ENCODE data around the gene KCNK18. TPM values are rescaled to one million over a fixed set of nuclear protein-coding genes. Genes with fewer than 3 reads are reported as not detected.

The KCNK18 gene
- total and polyA plus RNA-seq, 2 of the 8 experiments (the other 6 are each of a cell fraction or from before 2014, with no cell fraction given) = not detected

- TF ChIP-seq CHD7 (IDR thresholded peaks at IDR 0.05; ENCODE audit: insufficient replicate concordance, low read length) (no peak), RNF2 (IDR thresholded peaks at IDR 0.05; ENCODE audit: borderline replicate concordance, low read depth, low read length, missing control alignments, poor library complexity, severe bottlenecking) (no peak), POU5F1 (IDR thresholded peaks at IDR 0.05; ENCODE audit: low read depth, low read length) (no peak), JUN (IDR thresholded peaks at IDR 0.05; ENCODE audit: low read depth, low read length) (no peak), CHD1 (IDR thresholded peaks at IDR 0.05; ENCODE audit: low read depth, low read length) (no peak), RFX5 (IDR thresholded peaks at IDR 0.05; ENCODE audit: borderline replicate concordance, low read depth, low read length) (no peak), HDAC6 (IDR thresholded peaks at IDR 0.05; ENCODE audit: low read depth, low read length) (no peak)
Measured at GRCh38 chr10:117184821-117185220, 12.5 kb upstream of the KCNK18 start (continued).

Data from H1 (cell line).